Heart left ventricle (tissue), 16 donors: ENCODE results near the gene AKNA. TPM values are rescaled to one million over a fixed set of nuclear protein-coding genes. Genes with fewer than 3 reads are reported as not detected.

Source experiments
- ATAC-seq, 4 donors: fragments of 200-7000 bp; cut with Tn5 transposase; one replicate each; pipeline ENCODE4 v1.9.1; 2020 to 2022; ENCODE audit warnings: moderate library complexity in 4 of 4, mild to moderate bottlenecking in 3 of 4, moderate number of reproducible peaks in 1 of 4
- DNase-seq, 5 donors: peaks; one replicate each; pipeline ENCODE4 v3.0.0-alpha.2; 2020
- H3K27ac ChIP-seq, 12 donors: fragments of 200-600 bp; sonication (generic) in 4 of 12; one replicate each; pipeline versions ENCODE4 v1.5.0 to v1.8.0; 2016 to 2022; ENCODE audit warnings: mild to moderate bottlenecking in 2 of 12
- H3K27me3 ChIP-seq, 9 donors: fragments of 200-600 bp; sonication (generic) in 2 of 9; one replicate each; pipeline versions ENCODE4 v1.5.1 to v1.8.0; 2016 to 2022; ENCODE audit warnings: mild to moderate bottlenecking in 3 of 9
- H3K36me3 ChIP-seq, 9 donors: fragments of 200-600 bp; sonication (generic) in 2 of 9; one replicate each; pipeline versions ENCODE4 v1.5.0 to v1.8.0; 2018 to 2022; ENCODE audit warnings: mild to moderate bottlenecking in 2 of 9
- H3K4me1 ChIP-seq, 12 donors: fragments of 200-600 bp; sonication (generic) in 4 of 12; one replicate each; pipeline versions ENCODE4 v1.5.0 to v1.8.0; 2016 to 2022; ENCODE audit warnings: mild to moderate bottlenecking in 3 of 12
- H3K4me3 ChIP-seq, 12 donors: fragments of 200-600 bp; sonication (generic) in 4 of 12; one replicate each; pipeline versions ENCODE4 v1.5.0 to v1.8.0; 2017 to 2022; ENCODE audit warnings: mild to moderate bottlenecking in 9 of 12, moderate library complexity in 4 of 12
- H3K9me3 ChIP-seq, 12 donors: fragments of 200-600 bp; sonication (generic) in 4 of 12; one replicate each; pipeline versions ENCODE4 v1.5.0 to v1.8.0; 2016 to 2022; ENCODE audit warnings: mild to moderate bottlenecking in 1 of 12
- CTCF ChIP-seq, 12 donors: fragments of 200-600 bp; sonication (generic) in 4 of 12; IDR thresholded peaks; one replicate each; pipeline versions ENCODE4 v1.5.0 to v1.8.0; 2018 to 2022; ENCODE audit warnings: antibody characterized with exemption in 12 of 12, mild to moderate bottlenecking in 5 of 12
- POLR2A ChIP-seq, 2 donors: fragments of 450-650 bp; IDR thresholded peaks; one replicate each; pipeline ENCODE4 v1.6.1; 2017; ENCODE audit warnings: antibody characterized with exemption in 2 of 2, mild to moderate bottlenecking in 2 of 2, moderate library complexity in 2 of 2
- WGBS, 4 donors: extraction: QIAGEN DNeasy Blood & Tissue Kit in 2 of 4; methylation state at CpG; one replicate each; pipeline versions ENCODE4 v1.1.5 to v1.1.7; 2013 to 2018; 5-methylcytosine and 5-hydroxymethylcytosine counted together
- intact Hi-C, 10 donors: fragments of 100-400 bp; cut with DNase I; formaldehyde crosslinking; loops; one replicate each; pipeline versions ENCODE4 v1.11.1 to v1.14.2; 2022
- polyA plus RNA-seq, 2 donors: library from polyadenylated mRNA; stranded (reverse); fragments of 200-250 nt; gene quantifications; one replicate each; pipeline ENCODE4 v1.2.3, GENCODE V29; 2013
- total RNA-seq, 9 donors: library from RNA; depleted of rRNA in 2 of 9; stranded (reverse); fragments of >200 nt in 2 of 9; fragmentation: NEBNext Ultra II Directional in 3 of 9; extraction: Animal tissue kit (Norgen Biotek cat#: 25700) in 3 of 9; gene quantifications; one replicate each; pipeline versions ENCODE4 v1.1.0 to v1.2.4, GENCODE V29; 2016 to 2023
- donor health status: ischemic (EF 13 %, LVEDD 7.1; RV severe dilation, severe dysfunction).
- donor health status: healthy with polysubstance abuse.
- donor health status: DM: no; HTN: yes; CAD: no.
- donor health status: DM: no; HTN: no; CAD: no.
- donor health status: ischemic (EF 25% LVEDD 6.9; RV normal size, moderate dysfunction).
- donor health status: ischemic (EF 25% LVEDD 5.7; RV mildly dilated, moderate dysfunction).
- donor health status: healthy.
- donor health status: DM: yes; HTN: yes; CAD: no.
- donor health status: ischemic (EF 35%, LVEDD 5.7; RV mildly dilated, moderate dysfunction).
- donor health status: nonischemic (EF 11% LVEDD 7.7; RV severe dilation, severe dysfunction).
- donor health status: DM: yes; HTN: yes; CAD: no.
- donor health status: PGD.
- donor health status: ischemic (EF 29% LVEDD 5.4; RV normal size, mild dysfunction).
- donor health status: nonischemic (EF 23%, LVEDD 6.1; RV moderate dilation, normal function).

Gene AKNA
- total and polyA plus RNA-seq, 11 donors = 2.5 to 30.8 (median 4.4) TPM

GRCh38 chr9:114315723-114316363 lies 71.9 kb downstream of the AKNA start:
- no peak for DNase-seq
- Histone ChIP-seq H3K4me1 (no peaks in the 10 kb centered on the region), H3K4me3 (no peak overlapping the region), H3K36me3 (peaks cover 0 to 5% (median 0%) of the 10 kb centered on the region in 9 donors), H3K27me3 (peaks cover 0 to 7% (median 0%) of the 10 kb centered on the region in 9 donors), H3K27ac (no peak overlapping the region), H3K9me3 (peaks cover 0 to 5% (median 0%) of the 10 kb centered on the region in 12 donors)
- TF ChIP-seq CTCF (IDR thresholded peaks at IDR 0.05) = no peak
- intact Hi-C loops = no loop called here
- 80 to 87% (median 84%) methylated on average over 8 of the region's 8 CpGs for WGBS, 4 donors
- no peak for ATAC-seq

GRCh38 chr9:114314881-114315722 lies 72.7 kb downstream of the AKNA start:
- TF ChIP-seq POLR2A (IDR thresholded peaks at IDR 0.05) (no peak), CTCF (IDR thresholded peaks at IDR 0.05) (no peak)
- H3K27ac ChIP-seq = no peak overlapping the region
- intact Hi-C loops = no loop called here
- peaks cover 0 to 6% (median 0%) of the 10 kb centered on the region in 9 donors for H3K27me3 ChIP-seq
- WGBS, 4 donors = 86 to 90% (median 87%) methylated on average over 8 of the region's 8 CpGs
- DNase-seq (peak in 1 of 5 donors; percentile 21), ATAC-seq (no peak)
- H3K4me3 ChIP-seq = no peak overlapping the region
- peaks cover 0 to 5% (median 0%) of the 10 kb centered on the region in 12 donors for H3K9me3 ChIP-seq
- H3K4me1 ChIP-seq = no peaks in the 10 kb centered on the region
- peaks cover 0 to 11% (median 3%) of the 10 kb centered on the region in 9 donors for H3K36me3 ChIP-seq

- Histone ChIP-seq H3K4me1 (no peaks in the 10 kb centered on the region), H3K27ac (no peak overlapping the region), H3K27me3 (no peaks in the 10 kb centered on the region), H3K36me3 (peaks cover 0 to 11% (median 3%) of the 10 kb centered on the region in 9 donors), H3K9me3 (peaks cover 0 to 5% (median 0%) of the 10 kb centered on the region in 12 donors), H3K4me3 (no peak overlapping the region)
- no peak for ATAC-seq
- 78 to 85% (median 82%) methylated on average over 7 of the region's 7 CpGs for WGBS, 4 donors
- DNase-seq = no peak
- TF ChIP-seq POLR2A (IDR thresholded peaks at IDR 0.05) = no peak
- no peak for TF ChIP-seq CTCF (IDR thresholded peaks at IDR 0.05)
- intact Hi-C loops = no loop called here
Measured at GRCh38 chr9:114314256-114314867, 73.4 kb downstream of the AKNA start.

- ATAC-seq (no peak), DNase-seq (no peak)
- Histone ChIP-seq H3K27me3 (no peaks in the 10 kb centered on the region), H3K4me1 (no peaks in the 10 kb centered on the region), H3K27ac (no peak overlapping the region), H3K36me3 (peaks cover 0 to 12% (median 4%) of the 10 kb centered on the region in 9 donors), H3K9me3 (peaks cover 0 to 5% (median 0%) of the 10 kb centered on the region in 12 donors), H3K4me3 (no peak overlapping the region)
- intact Hi-C loops = no loop called here
- TF ChIP-seq POLR2A (IDR thresholded peaks at IDR 0.05) (no peak), CTCF (IDR thresholded peaks at IDR 0.05) (no peak)
- 88 to 93% (median 91%) methylated on average over 8 of the region's 8 CpGs for WGBS, 4 donors
Measured at GRCh38 chr9:114313186-114313585, 74.6 kb downstream of the AKNA start.
